Astrocyte of the cerebellum (primary cell): ENCODE data around the gene MSGN1.

ENCODE experiments used
- DNase-seq: peaks from one replicate; pipeline ENCODE4 v3.0.0-alpha.2; 2011; ENCODE audit warnings: low read depth
- H3K4me3 ChIP-seq: 2 replicates; pipeline ENCODE4 v1.5.1; 2011; ENCODE audit warnings: mild to moderate bottlenecking, low read depth, low read length, moderate library complexity
- in situ Hi-C: cut with HindIII; loops from 2 replicates; pipeline ENCODE4 v1.10.0; 2017; ENCODE audit warnings: low sequenced_read_pairs
- TF ChIP-seq, protein P1 (sequence below): IDR thresholded peaks from 2 replicates; pipeline ENCODE4 v1.5.1; 2012; ENCODE audit warnings: low read length, low read depth, moderate library complexity, mild to moderate bottlenecking; ENCODE audit errors: missing control alignments

Gene MSGN1

GRCh38 chr2:17816396-17817245 is at the start of gene MSGN1:
Gene MSGN1 (plus strand): TSS chr2:17816460. CDS start chr2:17816519, 59 bp downstream.
- DNase-seq = no peak
- in situ Hi-C loops = no loop called here
- no peak within 1 kb of the TSS for H3K4me3 ChIP-seq
- TF ChIP-seq, protein P1, sequence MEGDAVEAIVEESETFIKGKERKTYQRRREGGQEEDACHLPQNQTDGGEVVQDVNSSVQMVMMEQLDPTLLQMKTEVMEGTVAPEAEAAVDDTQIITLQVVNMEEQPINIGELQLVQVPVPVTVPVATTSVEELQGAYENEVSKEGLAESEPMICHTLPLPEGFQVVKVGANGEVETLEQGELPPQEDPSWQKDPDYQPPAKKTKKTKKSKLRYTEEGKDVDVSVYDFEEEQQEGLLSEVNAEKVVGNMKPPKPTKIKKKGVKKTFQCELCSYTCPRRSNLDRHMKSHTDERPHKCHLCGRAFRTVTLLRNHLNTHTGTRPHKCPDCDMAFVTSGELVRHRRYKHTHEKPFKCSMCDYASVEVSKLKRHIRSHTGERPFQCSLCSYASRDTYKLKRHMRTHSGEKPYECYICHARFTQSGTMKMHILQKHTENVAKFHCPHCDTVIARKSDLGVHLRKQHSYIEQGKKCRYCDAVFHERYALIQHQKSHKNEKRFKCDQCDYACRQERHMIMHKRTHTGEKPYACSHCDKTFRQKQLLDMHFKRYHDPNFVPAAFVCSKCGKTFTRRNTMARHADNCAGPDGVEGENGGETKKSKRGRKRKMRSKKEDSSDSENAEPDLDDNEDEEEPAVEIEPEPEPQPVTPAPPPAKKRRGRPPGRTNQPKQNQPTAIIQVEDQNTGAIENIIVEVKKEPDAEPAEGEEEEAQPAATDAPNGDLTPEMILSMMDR = no peak

GRCh38 chr2:17768894-17769293 is 47.4 kb upstream of the MSGN1 start:
- DNase-seq = no peak
- in situ Hi-C loops = no loop called here
- TF ChIP-seq, protein P1 = no peak
- no peak overlapping the region for H3K4me3 ChIP-seq

GRCh38 chr2:17771956-17772355 is 44.3 kb upstream of the MSGN1 start:
- no peak for DNase-seq
- H3K4me3 ChIP-seq = no peak overlapping the region
- in situ Hi-C loops = no loop called here
- TF ChIP-seq, protein P1 = no peak

- in situ Hi-C loops = no loop called here
- TF ChIP-seq, protein P1 = no peak
- no peak for DNase-seq
- no peak overlapping the region for H3K4me3 ChIP-seq
Observed at GRCh38 chr2:17772532-17772931, 43.7 kb upstream of the MSGN1 start.

GRCh38 chr2:17780546-17780945 is 35.7 kb upstream of the MSGN1 start:
- in situ Hi-C loops = no loop called here
- TF ChIP-seq, protein P1 = no peak
- no peak overlapping the region for H3K4me3 ChIP-seq
- no peak for DNase-seq

- no peak overlapping the region for H3K4me3 ChIP-seq
- no peak for DNase-seq
- TF ChIP-seq, protein P1 = no peak
- in situ Hi-C loops = no loop called here
Observed at GRCh38 chr2:17781482-17781881, 34.8 kb upstream of the MSGN1 start.
